Hepatocyte (in vitro differentiated cells): ENCODE measurements around the gene UBE2N. TPM values are rescaled to one million over a fixed set of nuclear protein-coding genes. Genes with fewer than 3 reads are reported as not detected.

Experiments
- DNase-seq: peaks from one replicate; pipeline ENCODE4 v3.0.0-alpha.2; 2016; ENCODE audit warnings: low spot score
- H2AFZ ChIP-seq: fragments of 200-600 bp; sonication (generic); 2 replicates; pipeline ENCODE4 v1.6.0; 2016; ENCODE audit warnings: antibody characterized with exemption, mild to moderate bottlenecking
- H3K27ac ChIP-seq: fragments of 200-600 bp; sonication (generic); 2 replicates; pipeline ENCODE4 v1.5.1; 2016; ENCODE audit warnings: mild to moderate bottlenecking
- H3K27me3 ChIP-seq: fragments of 200-600 bp; sonication (generic); 2 replicates; pipeline ENCODE4 v1.6.1; 2016
- H3K36me3 ChIP-seq: fragments of 200-600 bp; sonication (generic); replicated peaks from 2 replicates; pipeline ENCODE4 v1.5.1; 2016; ENCODE audit warnings: low read depth; ENCODE audit not compliant: insufficient read depth
- H3K4me1 ChIP-seq: fragments of 200-600 bp; sonication (generic); 2 replicates; pipeline ENCODE4 v1.5.1; 2016; ENCODE audit warnings: mild to moderate bottlenecking, moderate library complexity; ENCODE audit not compliant: insufficient read depth
- H3K4me2 ChIP-seq: fragments of 200-600 bp; sonication (generic); 2 replicates; pipeline ENCODE4 v1.6.0; 2016
- H3K4me3 ChIP-seq: fragments of 200-600 bp; sonication (generic); 2 replicates; pipeline ENCODE4 v1.5.1; 2016; ENCODE audit warnings: mild to moderate bottlenecking
- H3K79me2 ChIP-seq: fragments of 200-600 bp; sonication (generic); 2 replicates; pipeline ENCODE4 v1.6.0; 2017; ENCODE audit warnings: mild to moderate bottlenecking
- H3K9me2 ChIP-seq: fragments of 200-600 bp; sonication (generic); replicated peaks from 2 replicates; pipeline ENCODE4 v1.6.0; 2017; ENCODE audit warnings: mild to moderate bottlenecking; ENCODE audit not compliant: insufficient read depth
- H3K9me3 ChIP-seq: fragments of 200-600 bp; sonication (generic); 2 replicates; pipeline ENCODE4 v1.5.1; 2016; ENCODE audit warnings: low read depth, mild to moderate bottlenecking
- H4K20me1 ChIP-seq: fragments of 200-600 bp; sonication (generic); 2 replicates; pipeline ENCODE4 v1.6.0; 2016; ENCODE audit warnings: mild to moderate bottlenecking; ENCODE audit not compliant: insufficient read depth, poor library complexity, severe bottlenecking
- CTCF ChIP-seq: fragments of 200-600 bp; sonication (generic); IDR thresholded peaks from 2 replicates; pipeline ENCODE4 v1.5.1; 2016; ENCODE audit warnings: antibody characterized with exemption, mild to moderate bottlenecking; ENCODE audit not compliant: poor library complexity
- EZH2 ChIP-seq: fragments of 200-600 bp; sonication (generic); IDR thresholded peaks from 2 replicates; pipeline ENCODE4 v1.6.1; 2016; ENCODE audit warnings: antibody characterized with exemption, mild to moderate bottlenecking, borderline replicate concordance
- EZH2phosphoT487 ChIP-seq: fragments of 200-600 bp; sonication (generic); IDR thresholded peaks from one replicate; pipeline ENCODE4 v1.6.1; 2018; ENCODE audit warnings: antibody characterized with exemption, mild to moderate bottlenecking, low read depth, moderate library complexity; ENCODE audit not compliant: unreplicated experiment, severe bottlenecking
- WGBS: methylation state at CpG from one replicate; pipeline ENCODE4 v1.1.6; 2016; ENCODE audit warnings: low lambda C conversion rate; ENCODE audit errors: missing lambda C conversion rate; 5-methylcytosine and 5-hydroxymethylcytosine counted together
- polyA plus RNA-seq: library from polyadenylated mRNA; unstranded; fragments of >200 nt; fragmentation: Nextera tagmentation; extraction: Ambion mirVana; gene quantifications from 2 replicates; pipeline ENCODE4 v1.2.1, GENCODE V29; 2016
- total RNA-seq: library from RNA; depleted of rRNA; stranded (reverse); fragments of >200 nt; gene quantifications from 2 replicates; pipeline ENCODE4 v1.2.3, GENCODE V29; 2014

UBE2N gene
- total and polyA plus RNA-seq, 2 experiments from 2014 or later: 59.1 to 121 TPM

GRCh38 chr12:93397412-93397811 is 44.3 kb downstream of the UBE2N start:
- H3K27me3 ChIP-seq: no peaks in the 10 kb centered on the region
- no peak for DNase-seq
- H3K36me3 ChIP-seq: peaks cover 6% of the 10 kb centered on the region
- no peak overlapping the region for H3K4me3 ChIP-seq
- H3K9me2 ChIP-seq: no peaks in the 10 kb centered on the region
- H3K27ac ChIP-seq: peak overlapping the region; percentile 43
- peaks cover 13% of the 10 kb centered on the region for H3K4me1 ChIP-seq
- WGBS: 88% methylated on average over 12 of the region's 12 CpGs
- no peak overlapping the region for H3K4me2 ChIP-seq
- no peak overlapping the region for H2AFZ ChIP-seq
- peaks cover 55% of the 10 kb centered on the region for H3K79me2 ChIP-seq
- peaks cover 34% of the 10 kb centered on the region for H4K20me1 ChIP-seq
- H3K9me3 ChIP-seq: no peaks in the 10 kb centered on the region
- TF ChIP-seq CTCF: no peak
- no peak for TF ChIP-seq EZH2

DNA sequence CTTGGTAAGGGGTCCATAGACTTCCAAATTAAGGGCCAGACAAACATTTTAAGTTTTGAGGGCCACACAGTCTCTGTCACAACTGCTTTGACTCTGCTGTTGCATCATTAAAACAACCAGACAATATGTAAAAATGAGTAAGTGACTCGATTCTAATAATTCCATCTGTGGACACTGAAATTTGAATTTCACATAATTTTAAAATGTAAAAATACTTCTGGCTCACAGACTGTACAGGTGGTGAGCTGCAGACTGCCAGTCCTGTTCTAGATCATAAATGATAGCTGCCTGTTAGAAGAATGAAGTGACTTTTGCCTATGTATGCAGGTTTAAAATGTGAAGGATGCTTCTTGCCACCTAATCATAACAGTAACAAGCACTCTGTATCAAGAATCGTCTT is 48.3 kb downstream of the UBE2N start:
- Histone ChIP-seq H3K36me3 (peaks cover 6% of the 10 kb centered on the region), H2AFZ (no peak overlapping the region), H3K27me3 (no peaks in the 10 kb centered on the region), H3K79me2 (peaks cover 90% of the 10 kb centered on the region), H4K20me1 (peaks cover 73% of the 10 kb centered on the region), H3K9me3 (no peaks in the 10 kb centered on the region), H3K4me1 (peaks cover 19% of the 10 kb centered on the region), H3K9me2 (no peaks in the 10 kb centered on the region), H3K27ac (no peak overlapping the region), H3K4me2 (no peak overlapping the region), H3K4me3 (no peak overlapping the region)
- WGBS: 84% methylated on average over 2 of the region's 2 CpGs
- TF ChIP-seq CTCF: no peak
- TF ChIP-seq EZH2phosphoT487: no peak
- no peak for TF ChIP-seq EZH2
- no peak for DNase-seq

- H3K27me3 ChIP-seq: no peaks in the 10 kb centered on the region
- H4K20me1 ChIP-seq: peaks cover 80% of the 10 kb centered on the region
- H3K9me2 ChIP-seq: no peaks in the 10 kb centered on the region
- H3K9me3 ChIP-seq: no peaks in the 10 kb centered on the region
- DNase-seq: no peak
- H3K79me2 ChIP-seq: peaks cover 92% of the 10 kb centered on the region
- peaks cover 6% of the 10 kb centered on the region for H3K4me1 ChIP-seq
- peak overlapping the region; percentile 37 for H3K27ac ChIP-seq
- TF ChIP-seq EZH2 (no peak), EZH2phosphoT487 (no peak), CTCF (no peak)
- H3K4me2 ChIP-seq: peak overlapping the region; percentile 43
- no peaks in the 10 kb centered on the region for H3K36me3 ChIP-seq
- no peak overlapping the region for H2AFZ ChIP-seq
- H3K4me3 ChIP-seq: no peak overlapping the region
- WGBS: 89% methylated on average over 5 of the region's 5 CpGs
Measured at GRCh38 chr12:93390549-93391297, 51.0 kb downstream of the UBE2N start.
